GM12865 (cell line): ENCODE measurements around the gene TIMM50.
"Not testable (repeated sequence)": the region's sequence is repeated elsewhere in the genome, so short reads cannot be mapped to it uniquely, and the experiment has no call there.

ENCODE experiments used
- DNase-seq: peaks from one replicate; pipeline ENCODE4 v3.0.0; 2010; ENCODE audit warnings: low read depth
- H3K4me3 ChIP-seq: 2 replicates; pipeline ENCODE4 v1.5.1; 2011; ENCODE audit warnings: mild to moderate bottlenecking, low read depth, low read length, control low read depth
- TF ChIP-seq, protein P1 (sequence below): IDR thresholded peaks from 2 replicates; pipeline ENCODE4 v1.5.1; 2011; ENCODE audit warnings: low read length, control low read depth, low read depth, inconsistent platforms; ENCODE audit not compliant: insufficient read depth; ENCODE audit errors: missing control alignments

Gene TIMM50

DNA sequence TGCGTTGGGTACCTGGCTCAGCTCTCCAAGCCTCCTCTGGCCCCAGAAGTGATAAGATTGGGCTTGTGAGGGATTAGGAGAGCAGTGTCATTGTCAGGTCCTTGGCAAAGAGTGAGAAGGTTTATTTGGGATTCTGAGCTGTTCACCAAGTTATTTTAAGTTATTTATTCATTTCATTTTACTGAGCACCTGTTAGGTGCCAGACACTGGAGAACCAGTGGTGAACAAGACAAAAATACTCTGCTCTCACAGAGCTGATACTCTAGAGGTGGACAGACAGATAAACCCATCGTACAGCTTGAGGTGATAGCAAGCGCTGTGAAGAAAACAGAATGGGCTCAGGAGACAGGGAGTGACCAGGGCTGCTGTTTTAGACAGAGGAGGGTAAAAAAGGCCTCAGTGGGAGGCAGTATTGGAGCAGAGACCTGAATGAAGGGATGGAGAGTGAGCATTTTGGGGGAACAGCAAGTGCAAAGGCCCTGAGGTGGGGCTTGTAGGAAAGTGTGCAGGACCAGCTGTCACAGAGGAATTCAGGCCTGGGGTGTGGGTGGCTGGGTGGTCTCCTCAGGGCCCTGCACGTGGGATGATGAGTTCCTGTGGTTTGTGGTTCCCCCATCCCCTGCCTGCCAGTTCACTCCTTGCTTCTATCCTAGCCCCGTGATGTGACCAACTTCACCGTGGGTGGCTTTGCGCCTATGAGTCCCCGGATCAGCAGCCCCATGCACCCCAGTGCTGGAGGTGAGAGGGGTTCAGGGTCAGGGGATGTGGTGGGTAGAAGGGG lies 8.7 kb upstream of the TIMM50 start:
- DNase-seq, result no peak
- TF ChIP-seq, protein P1, sequence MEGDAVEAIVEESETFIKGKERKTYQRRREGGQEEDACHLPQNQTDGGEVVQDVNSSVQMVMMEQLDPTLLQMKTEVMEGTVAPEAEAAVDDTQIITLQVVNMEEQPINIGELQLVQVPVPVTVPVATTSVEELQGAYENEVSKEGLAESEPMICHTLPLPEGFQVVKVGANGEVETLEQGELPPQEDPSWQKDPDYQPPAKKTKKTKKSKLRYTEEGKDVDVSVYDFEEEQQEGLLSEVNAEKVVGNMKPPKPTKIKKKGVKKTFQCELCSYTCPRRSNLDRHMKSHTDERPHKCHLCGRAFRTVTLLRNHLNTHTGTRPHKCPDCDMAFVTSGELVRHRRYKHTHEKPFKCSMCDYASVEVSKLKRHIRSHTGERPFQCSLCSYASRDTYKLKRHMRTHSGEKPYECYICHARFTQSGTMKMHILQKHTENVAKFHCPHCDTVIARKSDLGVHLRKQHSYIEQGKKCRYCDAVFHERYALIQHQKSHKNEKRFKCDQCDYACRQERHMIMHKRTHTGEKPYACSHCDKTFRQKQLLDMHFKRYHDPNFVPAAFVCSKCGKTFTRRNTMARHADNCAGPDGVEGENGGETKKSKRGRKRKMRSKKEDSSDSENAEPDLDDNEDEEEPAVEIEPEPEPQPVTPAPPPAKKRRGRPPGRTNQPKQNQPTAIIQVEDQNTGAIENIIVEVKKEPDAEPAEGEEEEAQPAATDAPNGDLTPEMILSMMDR, result no peak
- no peak overlapping the region for H3K4me3 ChIP-seq

- no peak overlapping the region for H3K4me3 ChIP-seq
- TF ChIP-seq, protein P1, result no peak
- DNase-seq, result no peak
These were observed 7.7 kb upstream of the TIMM50 start for GRCh38 chr19:39472746-39473442.

GRCh38 chr19:39473443-39473960 lies 7.1 kb upstream of the TIMM50 start:
- TF ChIP-seq, protein P1, result no peak
- H3K4me3 ChIP-seq, result no peak overlapping the region
- DNase-seq, result no peak

DNA sequence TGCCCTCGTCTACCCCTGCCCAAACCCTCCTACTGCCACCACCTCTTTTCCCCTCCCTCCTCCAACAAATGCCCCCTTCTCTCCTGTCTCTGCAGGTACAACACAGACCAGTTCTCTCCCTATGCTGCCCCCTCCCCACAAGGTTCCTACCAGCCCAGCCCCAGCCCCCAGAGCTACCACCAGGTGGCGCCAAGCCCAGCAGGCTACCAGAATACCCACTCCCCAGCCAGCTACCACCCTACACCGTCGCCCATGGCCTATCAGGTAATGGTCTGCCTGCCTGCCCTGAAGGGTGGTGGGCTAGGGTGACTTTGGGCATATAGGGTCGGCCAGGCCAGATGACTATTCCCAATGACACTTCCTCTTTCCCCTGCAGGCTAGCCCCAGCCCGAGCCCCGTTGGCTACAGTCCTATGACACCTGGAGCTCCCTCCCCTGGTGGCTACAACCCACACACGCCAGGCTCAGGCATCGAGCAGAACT lies 6.5 kb upstream of the TIMM50 start:
- peak; percentile 59 for DNase-seq
- TF ChIP-seq, protein P1, result peak; percentile 92
- H3K4me3 ChIP-seq, result no peak overlapping the region

GRCh38 chr19:39475748-39476147 lies 4.9 kb upstream of the TIMM50 start:
- H3K4me3 ChIP-seq, result no peak overlapping the region
- TF ChIP-seq, protein P1, result no peak
- no peak for DNase-seq

DNA sequence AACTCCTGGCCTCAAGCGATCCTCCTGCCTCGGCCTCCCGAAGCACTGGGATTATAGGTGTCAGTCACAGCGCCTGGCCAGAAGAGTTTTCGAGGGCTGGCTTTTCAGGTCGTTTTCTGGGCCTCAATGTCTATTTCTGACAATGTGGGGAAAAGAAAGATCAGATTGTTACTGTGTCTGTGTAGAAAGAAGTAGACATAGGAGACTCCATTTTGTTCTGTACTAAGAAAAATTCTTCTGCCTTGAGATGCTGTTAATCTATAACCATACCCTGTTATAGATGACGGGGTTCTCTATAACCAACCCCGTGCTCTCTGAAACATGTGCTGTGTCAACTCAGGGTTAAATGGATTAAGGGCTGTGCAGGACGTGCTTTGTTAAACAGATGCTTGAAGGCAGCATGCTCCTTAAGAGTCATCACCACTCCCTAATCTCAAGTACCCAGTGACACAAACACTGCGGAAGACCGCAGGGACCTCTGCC lies 1.3 kb upstream of the TIMM50 start:
- not testable (repeated sequence) for DNase-seq, H3K4me3 ChIP-seq

DNA sequence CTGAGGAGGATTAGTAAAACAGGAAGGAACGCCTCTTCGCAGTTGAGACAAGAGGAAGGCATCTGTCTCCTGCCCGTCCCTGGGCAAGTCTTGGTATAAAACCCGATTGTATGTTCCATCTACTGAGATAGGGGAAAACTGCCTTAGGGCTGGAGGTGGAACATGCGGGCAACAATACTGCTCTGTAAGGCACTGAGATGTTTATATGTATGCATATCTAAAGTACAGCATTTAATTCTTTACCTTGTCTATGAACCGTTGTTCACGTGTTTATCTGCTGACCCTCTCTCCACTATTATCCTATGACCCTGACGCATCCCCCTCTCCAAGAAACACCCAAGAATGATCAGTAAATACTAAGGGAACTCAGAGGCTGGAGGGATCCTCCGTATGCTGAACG lies 722 bp upstream of the TIMM50 start:
- H3K4me3 ChIP-seq, result peak overlapping the region; percentile 71
- TF ChIP-seq, protein P1, result no peak
- DNase-seq, result no peak
